Fibroblast of pulmonary artery (primary cell): Measurements from ENCODE around the gene RAB20.

Experiments
- DNase-seq: peaks from one replicate; pipeline ENCODE4 v3.0.0-alpha.2; 2010; ENCODE audit warnings: low read depth
- H3K4me3 ChIP-seq: replicated peaks from 2 replicates; pipeline ENCODE4 v1.5.1; 2011; ENCODE audit warnings: low read depth, mild to moderate bottlenecking, control low read depth, low read length, moderate library complexity
- TF ChIP-seq, protein P1 (sequence below): IDR thresholded peaks from 2 replicates; pipeline ENCODE4 v1.5.1; 2011; ENCODE audit warnings: mild to moderate bottlenecking, control low read depth, low read length, inconsistent platforms; ENCODE audit errors: missing control alignments

The RAB20 gene

DNA sequence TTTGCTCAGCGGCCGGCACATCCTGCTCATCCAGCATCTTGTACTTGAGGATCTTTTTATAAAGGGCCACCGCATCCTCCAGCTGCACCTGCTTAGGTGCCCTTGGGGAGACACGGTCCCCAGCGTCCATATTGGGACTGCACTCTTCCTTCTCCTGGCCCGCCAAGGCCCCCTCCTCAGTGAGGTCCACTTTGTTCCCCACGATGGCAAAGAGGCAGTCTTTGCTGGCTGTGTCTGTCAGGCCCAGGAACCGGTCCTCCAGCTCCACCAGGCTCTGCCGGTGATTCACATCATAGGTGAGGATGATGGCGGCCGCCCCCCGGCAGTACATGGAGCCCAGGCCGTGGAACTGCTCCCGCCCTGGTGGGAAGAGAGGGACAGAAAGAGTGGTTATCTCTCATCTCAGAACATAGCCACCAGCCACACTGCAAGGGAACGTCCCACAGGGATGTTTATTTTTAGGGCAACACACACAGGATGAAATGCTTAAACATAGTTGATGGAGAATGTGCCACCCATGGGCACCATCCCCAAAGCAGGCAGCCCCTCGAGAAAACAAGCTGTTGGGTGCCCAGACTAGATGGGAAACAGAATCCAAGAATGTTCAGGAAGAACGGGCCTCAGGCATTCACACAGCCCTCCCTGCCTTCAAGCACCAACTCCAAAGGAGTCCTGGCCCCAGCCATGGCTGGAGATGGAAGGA, 37.5 kb downstream of the RAB20 start:
- DNase-seq = no peak
- TF ChIP-seq, protein P1, sequence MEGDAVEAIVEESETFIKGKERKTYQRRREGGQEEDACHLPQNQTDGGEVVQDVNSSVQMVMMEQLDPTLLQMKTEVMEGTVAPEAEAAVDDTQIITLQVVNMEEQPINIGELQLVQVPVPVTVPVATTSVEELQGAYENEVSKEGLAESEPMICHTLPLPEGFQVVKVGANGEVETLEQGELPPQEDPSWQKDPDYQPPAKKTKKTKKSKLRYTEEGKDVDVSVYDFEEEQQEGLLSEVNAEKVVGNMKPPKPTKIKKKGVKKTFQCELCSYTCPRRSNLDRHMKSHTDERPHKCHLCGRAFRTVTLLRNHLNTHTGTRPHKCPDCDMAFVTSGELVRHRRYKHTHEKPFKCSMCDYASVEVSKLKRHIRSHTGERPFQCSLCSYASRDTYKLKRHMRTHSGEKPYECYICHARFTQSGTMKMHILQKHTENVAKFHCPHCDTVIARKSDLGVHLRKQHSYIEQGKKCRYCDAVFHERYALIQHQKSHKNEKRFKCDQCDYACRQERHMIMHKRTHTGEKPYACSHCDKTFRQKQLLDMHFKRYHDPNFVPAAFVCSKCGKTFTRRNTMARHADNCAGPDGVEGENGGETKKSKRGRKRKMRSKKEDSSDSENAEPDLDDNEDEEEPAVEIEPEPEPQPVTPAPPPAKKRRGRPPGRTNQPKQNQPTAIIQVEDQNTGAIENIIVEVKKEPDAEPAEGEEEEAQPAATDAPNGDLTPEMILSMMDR = no peak
- no peak overlapping the region for H3K4me3 ChIP-seq

DNA sequence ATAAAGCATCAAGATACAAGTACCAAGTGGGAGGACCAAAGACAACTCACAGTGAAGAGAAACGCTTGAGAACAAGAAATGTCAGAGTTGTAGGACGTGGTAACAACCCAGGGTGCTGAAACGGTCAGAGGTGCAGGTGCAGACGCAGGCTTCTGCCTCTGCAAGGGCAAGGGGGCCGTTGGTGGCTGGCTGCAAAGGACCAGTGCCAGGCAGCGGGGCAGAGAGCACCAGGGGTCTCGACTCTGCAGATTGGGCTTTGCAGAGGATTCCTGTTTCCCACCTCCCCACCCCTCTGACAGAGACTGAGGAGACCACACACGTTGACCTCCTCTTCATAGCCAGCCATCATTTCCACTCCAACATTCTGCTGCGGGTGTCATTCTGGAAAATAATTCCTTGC, 38.3 kb downstream of the RAB20 start:
- TF ChIP-seq, protein P1 = no peak
- H3K4me3 ChIP-seq = no peak overlapping the region
- no peak for DNase-seq

DNA sequence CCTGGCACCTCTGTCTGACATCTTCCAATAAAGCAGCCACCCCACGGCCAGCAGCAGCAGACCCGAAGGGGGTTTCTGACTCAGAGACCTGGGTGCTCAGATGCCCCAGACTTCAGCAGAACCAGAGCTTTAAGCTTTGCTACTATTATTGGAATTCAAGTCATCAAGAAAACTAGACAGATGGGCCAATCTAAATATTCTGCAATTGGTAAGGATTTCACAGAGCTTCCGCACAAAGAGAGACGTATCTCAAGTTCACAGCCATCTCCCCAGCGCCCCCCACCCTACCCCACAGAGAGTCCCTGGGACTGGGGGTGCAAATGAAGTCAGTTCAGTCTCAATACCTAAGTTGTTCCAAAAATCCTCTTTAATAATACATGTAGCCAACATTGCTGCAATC, 38.8 kb downstream of the RAB20 start:
- H3K4me3 ChIP-seq = no peak overlapping the region
- DNase-seq = no peak
- TF ChIP-seq, protein P1 = no peak

DNA sequence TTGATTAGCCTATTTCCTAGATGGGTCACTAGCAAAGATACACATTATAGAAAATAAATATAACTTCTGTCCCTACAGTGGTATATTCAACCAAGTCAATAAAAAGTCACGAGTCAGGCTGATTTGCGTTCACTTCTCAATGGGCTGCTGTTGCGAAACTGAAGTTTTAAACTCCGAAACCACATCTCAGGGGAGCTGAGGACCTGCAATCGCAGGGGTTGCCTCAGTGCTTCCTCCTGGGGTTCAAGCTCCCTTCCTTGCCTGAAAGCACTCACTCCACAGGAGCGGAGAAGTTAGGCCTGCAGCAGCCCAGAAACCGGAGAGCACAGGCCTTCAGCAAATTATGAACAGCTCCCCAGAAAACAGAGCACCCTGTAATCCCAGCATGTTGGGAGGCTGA, 39.6 kb downstream of the RAB20 start:
- DNase-seq = no peak
- no peak overlapping the region for H3K4me3 ChIP-seq
- TF ChIP-seq, protein P1 = no peak

DNA sequence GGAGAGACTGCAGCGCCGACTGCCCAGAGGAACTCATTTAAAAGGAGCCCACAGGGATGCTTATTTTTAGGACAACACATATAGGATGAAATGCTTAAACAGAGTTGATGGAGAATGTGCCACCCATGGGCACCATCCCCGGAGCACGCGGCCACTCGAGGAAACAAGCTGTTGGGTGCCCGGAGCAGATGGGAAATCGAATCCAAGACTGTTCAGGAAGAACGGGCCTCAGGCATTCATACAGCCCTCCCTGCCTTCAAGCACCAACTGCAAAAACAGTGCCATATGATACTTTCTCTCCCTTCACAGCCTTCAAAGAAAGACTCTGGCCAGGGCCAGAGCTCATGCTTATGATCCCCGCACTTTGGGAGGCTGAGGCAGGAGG, 40.2 kb downstream of the RAB20 start:
- no peak overlapping the region for H3K4me3 ChIP-seq
- DNase-seq = no peak
- TF ChIP-seq, protein P1 = no peak

DNA sequence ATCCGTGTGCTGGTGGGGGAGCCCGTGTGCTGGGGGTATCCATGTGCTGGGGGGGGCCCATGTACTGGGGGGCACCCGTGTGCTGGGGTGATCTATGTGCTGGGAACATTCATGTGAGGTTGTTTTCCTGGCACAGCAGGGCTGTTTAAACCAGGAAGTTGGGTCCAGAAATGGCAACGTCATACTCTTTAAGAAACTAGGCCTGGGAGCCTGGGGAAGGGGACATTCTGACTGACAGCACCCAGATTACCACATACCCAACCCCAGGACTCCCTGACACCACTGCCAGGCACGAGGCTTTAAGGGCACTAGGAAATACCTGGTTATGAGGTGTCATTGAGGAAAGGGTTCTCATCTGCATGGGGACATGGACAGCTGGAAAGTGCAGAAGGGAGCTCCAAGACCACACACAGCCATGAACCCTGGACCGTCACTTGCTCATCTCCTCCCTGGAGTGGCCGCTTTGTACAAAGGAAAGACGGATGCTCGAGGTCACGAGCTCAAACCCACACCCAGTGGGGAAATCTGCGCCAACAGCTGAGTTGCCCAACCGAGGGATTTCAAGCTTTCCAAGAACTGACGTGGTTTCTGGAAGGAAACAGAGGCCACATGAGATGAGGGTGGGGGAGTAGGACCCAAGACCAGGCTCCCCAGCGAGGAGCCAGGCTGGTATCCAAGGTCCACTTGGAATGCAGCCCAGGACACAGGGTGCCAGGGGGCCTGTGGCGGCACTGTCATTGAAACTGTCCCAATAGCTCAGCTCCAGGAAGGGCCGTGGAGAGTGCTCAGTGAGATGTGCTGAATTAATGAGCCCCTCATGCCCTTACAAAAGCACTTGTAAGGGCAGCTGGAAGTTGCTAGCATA, 40.9 kb downstream of the RAB20 start:
- TF ChIP-seq, protein P1 = no peak

More for the DNA sequence above, 40.9 kb downstream of the RAB20 start:
- H3K4me3 ChIP-seq = no peak overlapping the region
- peak; percentile 85 for DNase-seq
